Stimulated activated CD8-positive, alpha-beta memory T cell treated with anti-CD3 and anti-CD28 coated beads, Interleukin-15, amount 100 ng/mL, for 48 hours (primary cell): ENCODE measurements around the gene TNNT2.
A peak's percentile ranks its signal among the peaks of the same experiment; 100 is the strongest.

ENCODE experiments used
- DNase-seq, 2 donors: peaks; one replicate each; pipeline ENCODE4 v3.0.0-alpha.2; 2020; ENCODE audit warnings: low read depth in 2 of 2

Gene TNNT2

DNA sequence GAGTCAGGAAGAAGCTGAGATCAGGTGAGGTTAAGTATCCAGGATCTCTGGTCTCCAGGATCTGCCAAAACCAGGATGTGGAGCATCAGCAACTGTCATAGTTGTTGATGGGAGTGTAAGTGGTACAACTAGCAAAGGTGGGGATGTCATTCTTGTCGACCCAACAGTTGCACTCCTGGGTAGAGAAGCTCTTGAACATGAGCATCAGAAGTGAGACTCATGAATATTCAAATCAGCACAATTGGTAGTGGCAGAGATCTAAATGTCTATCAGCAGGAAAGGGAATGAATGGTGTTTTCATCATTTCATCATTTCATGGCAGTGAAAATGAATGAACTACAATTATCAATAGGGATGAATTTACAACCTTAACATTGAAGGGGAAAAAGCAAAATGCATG lies 25.9 kb upstream of the TNNT2 start:
- no peak for DNase-seq

DNA sequence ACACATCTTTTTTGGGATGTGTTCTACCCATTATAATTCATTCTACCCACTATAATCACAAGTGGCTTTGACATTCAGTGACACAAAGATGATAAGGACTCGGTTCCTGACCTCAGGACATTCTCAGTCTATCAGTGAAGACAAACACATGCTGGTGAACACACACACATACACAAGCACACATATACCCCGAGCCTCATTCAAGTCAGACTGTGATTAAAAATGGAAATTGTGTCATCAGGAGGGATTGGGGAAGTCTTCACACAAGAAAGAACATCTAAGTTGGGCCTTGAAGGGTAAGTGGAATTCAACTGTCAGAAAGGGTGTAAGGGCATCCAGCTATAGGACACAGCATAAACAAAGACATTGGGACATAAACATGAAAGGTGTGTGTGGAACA lies 24.2 kb upstream of the TNNT2 start:
- no peak for DNase-seq

DNA sequence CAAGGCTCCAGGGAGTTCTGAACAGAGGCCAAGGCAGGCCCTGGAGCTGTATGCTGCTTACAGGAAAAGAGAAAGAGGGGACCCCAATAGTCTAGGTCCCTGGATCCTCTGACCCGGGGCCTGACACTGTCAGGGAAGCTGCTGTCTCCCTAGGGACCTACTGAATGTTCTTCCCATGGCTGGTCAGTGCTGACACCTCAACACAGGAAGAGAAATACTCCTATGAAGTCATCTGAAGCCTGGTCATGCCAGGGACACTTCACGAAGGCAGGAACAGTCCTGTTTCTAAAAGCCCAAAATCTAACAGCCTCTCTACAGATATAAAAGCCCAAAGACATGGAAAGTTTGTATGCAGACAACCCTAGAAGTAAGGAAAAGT lies 23.4 kb upstream of the TNNT2 start:
- no peak for DNase-seq

DNA sequence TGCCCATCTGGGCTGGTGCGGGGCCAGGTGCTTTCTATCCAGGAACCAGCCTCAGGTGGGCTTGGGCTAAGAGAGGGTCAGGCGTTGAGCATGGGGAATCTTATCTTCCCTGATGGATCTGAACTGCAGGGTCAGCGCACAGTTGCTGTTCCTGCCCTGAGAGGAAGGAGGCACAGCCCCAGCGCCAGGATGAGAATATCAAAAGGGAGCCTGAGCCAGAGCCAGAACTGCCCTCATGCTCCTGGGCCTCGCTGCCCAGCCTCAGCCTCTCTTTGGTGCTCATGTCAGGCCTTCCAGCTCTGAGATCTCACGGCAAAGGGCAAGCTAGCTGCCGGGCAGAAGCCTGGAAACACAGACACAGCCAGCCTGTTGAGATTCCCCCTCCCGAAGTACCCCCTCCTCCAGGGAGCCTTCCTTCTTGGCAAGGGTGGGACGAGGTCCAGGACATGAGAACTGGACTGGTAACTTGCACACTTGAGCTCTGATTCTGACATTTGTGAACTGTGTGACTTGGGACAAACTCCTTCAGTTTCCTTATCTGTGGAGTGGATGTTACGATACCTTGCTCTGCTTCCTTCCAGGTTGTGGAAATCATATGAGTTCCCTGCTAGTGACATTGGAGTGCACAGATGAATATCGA lies 22.9 kb upstream of the TNNT2 start:
- DNase-seq, result no peak

DNA sequence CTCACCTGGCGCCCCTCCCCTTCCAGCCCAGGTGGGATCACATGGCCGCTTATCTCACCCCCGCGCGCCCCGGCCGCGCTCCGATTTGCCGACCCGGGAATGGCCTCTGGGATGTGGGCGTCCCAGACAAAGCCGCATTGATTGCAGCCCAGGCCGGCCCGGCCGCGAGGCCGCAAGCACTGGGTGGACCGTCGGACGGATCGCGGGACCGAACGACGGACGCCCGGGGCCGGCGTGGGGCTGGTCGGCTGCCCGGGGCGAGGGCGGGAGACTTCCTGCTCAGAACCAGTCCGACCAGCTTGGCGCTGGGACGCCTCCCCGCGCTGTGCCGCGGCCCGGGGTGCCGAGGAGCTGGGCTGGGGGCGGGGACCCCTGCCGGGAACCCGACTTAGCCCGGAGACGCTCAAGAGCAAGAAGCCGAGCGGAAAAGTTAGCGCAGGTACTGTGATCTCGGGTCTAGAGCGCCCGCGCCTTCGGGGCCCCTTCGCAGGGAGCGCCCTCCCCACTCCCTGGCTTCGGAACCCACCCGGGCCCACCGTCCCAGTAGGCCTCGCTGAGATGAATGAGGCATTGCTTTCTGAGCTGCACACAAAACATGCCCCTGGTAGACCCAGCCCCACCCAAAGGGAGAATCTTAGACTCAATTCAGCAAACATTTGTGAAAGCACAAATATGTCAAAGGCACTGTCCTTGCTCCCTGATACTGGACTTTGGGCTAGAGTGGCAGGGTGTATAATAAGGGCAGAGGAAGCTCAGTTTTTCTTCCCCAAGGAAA lies 22.1 kb upstream of the TNNT2 start:
- no peak for DNase-seq

DNA sequence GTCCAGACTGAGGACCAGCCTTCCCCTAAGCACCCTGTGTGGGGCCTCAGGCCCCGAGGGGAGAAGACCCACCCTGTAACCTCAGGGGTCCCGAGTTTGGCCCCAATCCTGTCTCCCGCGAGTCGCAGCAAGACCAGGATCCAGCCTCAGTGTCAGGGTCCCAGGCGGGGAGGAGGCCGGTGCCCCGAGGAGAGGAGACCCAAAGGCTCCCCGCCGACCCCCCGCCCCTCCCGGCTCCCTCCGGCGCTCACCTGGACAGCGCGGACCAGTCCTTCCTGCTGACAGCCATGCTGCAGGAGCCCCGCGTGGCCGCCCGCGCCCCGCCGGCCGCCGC lies 21.5 kb upstream of the TNNT2 start, which contains the start of gene LAD1:
Gene LAD1 (minus strand): TSS at position 307 of the 334 bp plus-strand sequence. CDS start 18 bp downstream, at position 289.
- no peak for DNase-seq

DNA sequence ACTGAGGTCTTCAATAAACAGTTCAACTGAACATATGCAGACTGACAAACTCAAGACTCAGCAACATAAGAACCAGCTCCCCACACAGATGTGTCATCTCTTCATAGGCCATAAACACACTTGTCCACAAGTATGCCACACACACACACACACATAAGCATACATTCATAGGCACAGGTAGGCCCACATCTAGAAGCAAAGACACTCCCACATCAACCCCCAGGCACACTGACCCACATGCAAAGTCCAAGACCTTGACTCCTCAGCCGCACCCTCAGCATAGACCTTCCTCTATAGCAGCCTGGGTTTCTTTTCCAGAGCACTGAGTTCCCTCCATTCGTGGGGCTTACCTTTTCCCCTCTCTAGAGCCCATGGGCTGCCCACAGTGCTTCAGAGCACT lies 20.2 kb upstream of the TNNT2 start:
- DNase-seq, result no peak

DNA sequence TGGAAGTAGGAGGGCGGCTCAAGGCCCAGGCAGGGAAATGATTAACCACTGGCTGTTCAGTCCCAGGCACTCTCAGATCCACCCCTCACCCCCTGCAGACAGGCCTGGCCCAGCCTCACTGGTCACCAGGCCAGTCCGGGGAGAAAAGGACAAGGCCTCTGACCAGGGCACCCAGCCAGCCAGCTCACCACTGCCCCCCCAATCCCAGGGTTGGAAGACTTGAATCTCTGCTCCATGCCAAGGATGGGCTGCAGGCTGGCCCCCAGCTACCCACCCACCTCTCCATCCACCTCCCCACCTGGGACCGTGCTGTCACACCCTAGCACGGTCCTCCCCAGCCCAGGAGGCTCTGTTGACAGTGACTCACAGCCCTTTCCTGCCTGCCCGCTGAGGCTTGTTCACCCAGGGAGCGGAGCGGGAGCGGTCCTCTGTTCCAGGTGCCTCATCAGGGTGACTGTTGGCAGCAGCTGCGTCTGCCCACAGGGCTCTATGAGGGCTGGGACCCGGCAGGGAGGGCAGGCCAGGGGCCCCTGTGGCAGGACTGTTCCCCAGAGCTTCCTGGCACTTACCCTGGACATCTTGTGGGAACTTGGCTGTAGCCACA lies 19.5 kb upstream of the TNNT2 start:
- DNase-seq, result no peak

DNA sequence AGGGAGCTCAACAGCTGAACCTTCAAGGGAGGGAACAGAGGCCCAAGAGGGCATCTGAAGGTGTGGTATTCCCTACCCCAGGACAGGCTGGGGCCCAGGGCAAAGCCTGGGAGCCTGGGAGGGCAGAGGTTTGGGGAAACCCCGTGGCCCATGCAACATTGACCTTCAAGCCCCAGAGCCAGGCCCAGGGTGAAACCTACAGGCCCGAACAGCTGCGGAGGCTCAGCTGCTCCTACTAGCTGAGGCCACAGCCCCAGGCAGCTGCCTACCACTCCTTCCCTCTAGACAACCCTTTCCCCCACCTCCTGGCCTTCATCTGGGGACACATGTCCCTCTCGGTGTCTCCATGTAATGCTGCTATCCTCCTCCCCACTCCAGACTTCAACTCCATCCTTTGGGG lies 18.5 kb upstream of the TNNT2 start:
- DNase-seq, result no peak

DNA sequence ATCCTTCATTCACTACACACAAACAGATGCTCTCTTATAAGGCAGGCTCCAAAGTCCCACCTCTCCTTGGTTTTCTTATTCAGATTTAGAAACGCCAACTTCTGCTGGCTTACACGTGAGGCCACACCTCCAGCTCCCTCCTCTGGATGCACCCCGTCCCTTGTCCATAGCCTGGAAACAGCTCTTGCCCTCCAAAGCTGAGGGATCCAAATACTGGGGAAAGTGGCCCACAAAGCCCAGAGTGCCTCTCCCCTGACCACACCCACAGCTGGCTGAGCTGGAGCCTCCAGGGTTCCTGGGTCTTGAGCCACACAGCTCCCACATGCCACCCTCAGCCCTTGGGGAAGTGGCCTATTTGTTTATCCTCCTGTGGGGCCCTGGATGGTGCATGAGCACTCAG lies 17.1 kb upstream of the TNNT2 start:
- no peak for DNase-seq

DNA sequence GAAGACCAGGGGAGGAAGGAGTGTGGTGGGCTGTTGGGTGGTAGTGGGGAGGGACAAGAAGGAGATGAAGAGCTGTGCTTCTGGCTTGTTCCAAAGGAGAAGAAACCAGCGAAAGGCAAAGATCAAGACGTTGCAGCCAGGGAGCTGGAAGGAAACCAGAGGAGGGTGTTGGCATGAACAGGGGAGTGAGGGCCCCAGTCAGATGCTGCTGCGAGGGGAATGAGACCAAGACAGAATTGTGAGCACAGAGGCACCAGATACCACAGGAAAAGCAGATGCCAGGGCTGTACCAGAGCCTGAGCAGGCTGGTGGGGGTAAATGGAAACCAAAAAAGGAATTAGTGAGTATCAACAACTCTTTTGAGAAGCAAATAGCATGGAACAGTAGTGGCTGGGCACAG lies 15.6 kb upstream of the TNNT2 start:
- no peak for DNase-seq

DNA sequence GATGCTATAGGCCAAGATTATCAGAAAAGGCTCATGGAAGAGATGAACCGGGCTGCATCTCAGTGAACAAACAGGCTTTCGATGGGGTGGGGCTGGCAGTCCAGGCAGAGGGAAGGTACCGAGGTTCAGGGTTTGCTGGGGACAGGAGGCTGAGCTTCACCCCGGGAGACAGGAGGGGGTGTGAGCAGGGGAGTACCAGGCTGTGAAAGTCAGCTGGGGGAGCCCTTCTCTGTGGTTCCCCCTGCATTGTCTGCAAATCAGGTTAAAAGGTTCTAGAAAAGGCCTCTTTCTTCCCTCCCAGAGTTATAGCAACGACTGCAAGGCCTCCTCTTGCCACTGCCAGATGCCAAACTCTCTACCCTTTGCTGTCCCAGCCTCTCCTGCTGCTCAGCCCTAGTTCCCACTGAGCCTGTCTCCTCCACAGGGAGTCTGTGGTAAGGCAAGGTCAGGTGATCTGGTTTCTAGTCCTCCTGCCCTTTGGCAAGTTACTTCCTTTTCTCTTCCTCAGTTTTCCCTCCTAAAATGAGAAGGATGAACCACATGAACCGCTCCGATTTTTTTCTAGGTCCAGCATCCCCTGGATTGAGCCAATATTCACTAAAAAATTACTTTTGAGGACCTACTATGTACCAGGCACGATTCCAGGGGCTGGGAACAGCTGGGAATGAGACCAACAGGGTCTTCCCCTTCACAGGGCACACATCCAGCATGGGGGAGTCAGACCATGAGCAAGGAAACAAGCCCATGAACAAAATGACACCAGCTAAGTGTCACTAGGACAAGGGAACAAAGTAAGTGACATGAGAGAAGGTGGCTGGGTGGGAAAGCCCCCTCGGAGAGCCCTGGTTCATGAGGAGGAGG lies 14.4 kb upstream of the TNNT2 start:
- DNase-seq, result no peak

DNA sequence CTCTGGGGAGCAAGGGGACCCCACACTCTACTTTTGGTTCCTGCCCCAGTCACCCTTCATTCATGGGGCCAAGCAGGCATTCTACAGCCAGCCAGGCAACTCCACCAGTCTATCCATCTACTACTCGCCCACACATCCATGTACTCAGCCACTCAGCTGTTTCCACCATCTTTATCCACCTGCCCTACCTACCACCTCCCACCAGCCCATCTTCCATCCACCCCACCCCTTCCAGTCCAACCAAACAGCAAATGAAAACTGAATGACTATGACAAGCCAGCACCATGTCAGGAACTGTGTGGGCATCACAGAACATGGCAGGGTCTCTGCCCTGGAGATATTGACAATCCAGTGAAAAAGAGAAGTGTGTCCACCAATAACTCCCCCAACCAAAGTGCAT lies 13.7 kb upstream of the TNNT2 start:
- DNase-seq, result no peak

DNA sequence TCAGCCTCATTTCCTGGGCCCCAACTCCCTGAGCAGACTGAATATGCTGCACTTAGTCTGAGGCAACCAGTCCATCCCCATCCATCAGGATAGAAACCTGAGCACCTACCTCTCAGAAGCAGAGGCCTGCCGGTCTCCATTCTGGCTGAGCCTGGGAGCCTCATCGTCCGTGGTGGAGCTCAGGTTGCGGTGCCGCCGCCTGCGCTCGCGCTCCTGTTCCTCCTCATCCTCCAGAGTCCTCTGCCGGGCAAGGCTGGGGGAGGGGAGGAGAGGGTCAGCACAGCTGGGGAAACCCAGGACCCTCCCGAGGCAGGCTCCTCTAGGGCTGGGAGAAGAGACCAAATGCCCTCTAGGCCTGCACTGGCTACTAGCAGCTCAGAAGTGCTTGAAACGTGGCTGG lies 11.6 kb upstream of the TNNT2 start:
- DNase-seq, result no peak

DNA sequence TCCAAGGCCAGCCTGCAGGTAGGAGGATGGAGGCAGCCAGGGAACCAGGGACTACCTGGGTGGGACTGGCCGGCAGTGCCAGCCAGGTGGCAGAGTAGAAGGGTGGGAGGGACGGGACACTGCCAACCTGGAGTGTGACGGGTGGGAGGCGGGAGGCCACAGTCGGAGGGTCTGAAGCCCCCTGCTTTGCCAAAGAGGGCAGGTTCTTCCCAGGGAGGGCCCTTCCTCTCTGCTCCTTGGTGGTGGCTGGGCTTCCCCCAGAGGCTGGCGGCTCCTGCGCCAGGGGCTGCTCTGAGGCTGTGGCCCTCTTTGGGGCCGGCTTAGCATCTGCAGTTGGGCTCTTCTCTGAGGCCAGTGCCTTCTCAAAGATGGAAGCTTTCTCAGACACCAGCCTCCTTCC lies 8.7 kb upstream of the TNNT2 start:
- DNase-seq, result no peak

DNA sequence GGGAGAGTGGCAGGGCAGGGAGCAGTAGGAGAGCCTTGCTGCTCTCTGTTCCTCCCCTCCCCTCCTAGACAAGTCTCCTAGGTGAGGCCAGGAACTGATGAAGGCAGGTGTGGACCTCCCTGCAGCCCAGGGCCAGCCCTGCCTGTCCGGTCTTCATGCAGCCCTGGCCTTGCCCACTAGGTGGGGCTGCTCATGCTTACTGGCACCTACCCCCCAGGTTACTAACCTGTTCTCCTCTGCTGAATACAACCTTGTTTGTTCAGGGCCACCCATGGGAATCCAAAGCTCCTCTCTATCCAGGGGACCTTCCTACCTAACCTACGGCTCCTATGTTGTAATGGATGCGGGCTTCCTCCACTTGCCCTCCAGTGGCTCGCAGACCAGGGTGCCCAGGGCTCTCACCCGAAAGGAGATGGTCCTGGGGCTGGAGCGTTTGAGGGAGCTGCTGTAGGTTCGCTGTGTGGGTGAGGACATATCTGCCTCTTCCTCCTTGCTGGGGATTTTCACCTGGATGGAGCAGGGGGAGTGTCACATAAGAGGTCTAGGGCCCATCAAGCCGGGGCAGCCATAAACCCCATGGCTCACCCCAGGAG lies 7.9 kb upstream of the TNNT2 start:
- DNase-seq, result peak; percentile 13 to 23

DNA sequence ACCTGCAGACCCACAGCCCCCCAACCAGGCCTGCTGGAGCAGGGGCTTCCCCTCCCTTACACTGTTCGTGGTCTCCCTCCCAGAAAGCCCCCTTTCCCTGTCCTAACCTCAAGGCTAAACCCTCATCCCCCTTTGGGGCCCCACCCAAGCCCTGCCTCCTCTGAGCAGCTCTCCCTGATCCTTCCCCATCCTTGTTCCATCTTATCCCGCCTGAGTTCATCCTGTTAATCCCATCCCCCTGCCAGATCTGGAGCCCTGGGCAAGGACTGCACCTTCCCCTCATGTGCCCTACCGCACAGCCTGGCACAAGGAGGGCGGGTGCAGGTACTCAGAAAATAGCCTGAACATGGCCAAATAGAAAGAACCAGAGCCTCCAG lies 6.9 kb upstream of the TNNT2 start:
- no peak for DNase-seq

DNA sequence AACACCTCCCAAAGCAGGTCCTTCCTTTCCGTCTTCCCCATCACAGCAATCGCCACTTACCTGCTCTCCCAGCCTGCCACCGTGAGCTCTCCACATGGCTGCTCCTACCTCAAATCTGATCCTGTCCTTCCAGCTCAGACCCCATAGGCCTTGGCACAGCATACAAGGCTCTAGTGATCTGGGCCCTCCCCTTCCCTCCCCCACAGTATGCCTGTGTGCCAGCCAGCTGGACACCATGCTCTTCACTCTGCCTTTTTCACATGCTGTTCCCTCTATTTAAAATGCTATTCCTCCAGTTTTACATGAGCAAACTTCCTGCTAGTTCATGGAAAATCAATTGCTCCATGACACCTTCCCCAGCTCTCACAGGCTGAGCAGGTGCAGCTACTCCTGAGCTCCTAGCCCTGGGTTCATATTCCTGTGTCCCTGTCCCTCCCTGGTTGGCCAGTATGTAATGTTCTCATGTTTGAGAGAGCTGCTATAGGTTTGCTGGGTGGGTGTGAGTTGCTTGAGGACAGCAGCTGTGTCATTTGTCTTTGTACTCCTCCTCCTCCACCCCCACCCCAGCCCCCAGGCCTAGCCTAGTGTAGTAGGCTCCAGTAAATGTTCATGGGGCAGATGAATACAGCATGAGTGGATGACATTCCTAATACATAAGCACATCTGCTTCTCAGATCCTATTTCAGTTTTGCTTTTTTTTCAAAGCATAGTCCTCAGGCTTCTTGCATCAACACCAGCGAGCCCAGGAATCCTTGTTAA lies 6.3 kb upstream of the TNNT2 start:
- DNase-seq, result no peak

DNA sequence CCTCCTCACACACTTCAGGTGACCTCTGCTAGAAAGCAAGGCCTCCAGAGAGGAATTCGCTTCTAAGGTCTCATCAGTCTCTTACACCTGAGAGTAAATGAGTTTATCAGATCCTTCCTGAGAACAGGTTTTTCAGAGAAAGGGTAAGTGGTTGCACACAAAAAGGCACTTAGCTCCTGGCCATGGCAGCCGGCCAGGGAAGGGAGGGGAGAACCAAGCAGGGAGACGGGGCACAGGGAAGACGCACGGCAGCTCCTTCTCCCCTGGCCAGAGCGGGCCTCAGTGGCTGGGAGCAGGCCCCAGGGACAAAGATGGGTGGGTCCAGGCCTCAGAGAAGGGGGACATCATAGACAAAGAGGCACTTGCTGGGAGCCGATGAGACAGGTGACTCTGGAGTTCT lies 3.6 kb upstream of the TNNT2 start:
- DNase-seq, result no peak

DNA sequence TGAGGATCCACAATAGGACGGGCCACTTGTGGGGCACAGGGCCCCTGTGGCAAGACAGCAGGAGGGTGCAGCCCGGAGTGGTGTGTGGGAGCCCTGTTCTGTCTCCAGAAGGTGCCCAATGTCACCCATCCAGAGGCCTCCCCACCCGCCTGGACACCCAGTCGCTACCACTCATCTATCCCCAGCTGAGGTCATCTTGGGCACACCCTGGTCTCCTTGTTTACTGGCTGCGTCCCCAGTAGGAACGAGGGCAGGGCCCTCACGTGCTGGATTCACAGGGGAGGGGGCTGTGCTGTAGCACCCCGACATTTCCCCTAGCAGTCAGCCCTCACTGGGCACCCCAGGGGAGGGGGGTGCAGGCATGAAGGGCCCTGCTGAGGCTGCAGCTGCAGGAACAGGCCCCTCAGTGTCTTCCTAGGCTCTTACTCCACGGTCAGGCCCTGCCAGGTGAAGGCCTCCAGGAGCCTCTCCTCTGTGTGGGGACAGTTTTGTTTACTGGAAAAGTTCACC lies 2.3 kb upstream of the TNNT2 start:
- DNase-seq, result no peak

DNA sequence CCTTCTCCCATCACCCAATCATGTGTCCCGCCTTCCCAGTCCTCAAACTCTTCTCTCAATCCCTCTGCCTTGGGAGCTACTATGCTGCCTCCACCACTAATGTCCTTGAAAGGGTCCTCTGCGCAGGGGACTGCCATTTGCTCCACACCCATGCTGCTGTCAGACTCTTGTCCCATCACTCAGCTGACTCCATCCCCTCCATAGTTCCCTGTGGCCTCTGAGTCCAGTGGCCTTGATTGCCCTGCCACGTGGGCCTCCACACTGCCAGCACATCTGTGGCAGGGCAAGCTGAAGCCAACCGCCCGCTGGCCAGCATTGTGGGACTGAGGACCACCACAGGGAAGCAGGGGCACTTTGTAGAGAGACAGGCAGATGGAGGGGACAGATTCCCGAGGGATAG lies 1.3 kb upstream of the TNNT2 start:
- DNase-seq, result no peak
